Gastrocnemius medialis (tissue), 4 donors: Measurements from ENCODE around the gene TMEM63C. TPM values are rescaled to one million over a fixed set of nuclear protein-coding genes. Genes with fewer than 3 reads are reported as not detected.
"Not testable (repeated sequence)": the region's sequence is repeated elsewhere in the genome, so short reads cannot be mapped to it uniquely, and the experiment has no call there.

Source experiments
- ATAC-seq, 2 donors: fragments of 150-250 bp; one replicate each; pipeline ENCODE4 v1.9.1; 2016
- DNase-seq, 2 donors: peaks; one replicate each; pipeline ENCODE4 v3.0.0-alpha.2; 2019
- H3K27ac ChIP-seq, 4 donors: fragments of 200-600 bp; sonication (generic); 1 replicate in 1 of 4; 2 replicates in 3 of 4; pipeline ENCODE4 v1.5.1; 2016 to 2018; ENCODE audit warnings: mild to moderate bottlenecking in 2 of 4, moderate library complexity in 1 of 4
- H3K27me3 ChIP-seq, 3 donors: fragments of 200-600 bp; sonication (generic) in 2 of 3; 1 replicate in 1 of 3; 2 replicates in 2 of 3; pipeline versions ENCODE4 v1.5.1 to v1.6.0; 2016 to 2019; ENCODE audit warnings: mild to moderate bottlenecking in 1 of 3, moderate library complexity in 1 of 3
- H3K36me3 ChIP-seq, 2 donors: fragments of 200-600 bp; sonication (generic) in 1 of 2; one replicate each; pipeline ENCODE4 v1.5.1; 2017 to 2018
- H3K4me1 ChIP-seq, 2 donors: fragments of 200-600 bp; sonication (generic) in 1 of 2; one replicate each; pipeline ENCODE4 v1.5.1; 2016 to 2017; ENCODE audit warnings: mild to moderate bottlenecking in 2 of 2
- H3K4me3 ChIP-seq, 4 donors: fragments of 200-600 bp; sonication (generic) in 3 of 4; 1 replicate in 1 of 4; 2 replicates in 3 of 4; pipeline ENCODE4 v1.5.1; 2016 to 2019; ENCODE audit warnings: mild to moderate bottlenecking in 2 of 4
- H3K9me3 ChIP-seq, 3 donors: fragments of 200-600 bp; sonication (generic) in 2 of 3; 1 replicate in 1 of 3; 2 replicates in 2 of 3; pipeline ENCODE4 v1.5.1; 2016 to 2019
- POLR2A ChIP-seq, 2 donors: fragments of 450-650 bp; IDR thresholded peaks; one replicate each; pipeline ENCODE4 v1.6.1; 2017; ENCODE audit warnings: antibody characterized with exemption in 2 of 2, mild to moderate bottlenecking in 2 of 2, moderate library complexity in 2 of 2
- in situ Hi-C, 4 donors: fragments of 200-750 bp; cut with MboI; loops; one replicate each; pipeline versions ENCODE4 v1.15.0 to v1.8.0; 2017; ENCODE audit warnings: low sequenced_read_pairs in 4 of 4
- intact Hi-C: fragments of 100-400 bp; cut with DNase I; formaldehyde crosslinking; loops from one replicate; pipeline ENCODE4 v1.15.1; 2023; ENCODE audit warnings: low total_unique reads
- total RNA-seq, 4 donors: library from RNA; depleted of rRNA; stranded (reverse); fragments of >200 nt; gene quantifications; one replicate each; pipeline versions ENCODE4 v1.1.0 to v1.2.3, GENCODE V29; 2016
- TF ChIP-seq, protein P1 (sequence below), 5 experiments: fragments of 450-650 bp in 3 of 5; fragments of 200-600 bp in 2 of 5; sonication (generic) in 2 of 5; IDR thresholded peaks in 4 of 5; conservative IDR thresholded peaks in 1 of 5; 1 replicate in 4 of 5; 2 replicates in 1 of 5; pipeline ENCODE4 v1.5.1; 2016 to 2019; ENCODE audit warnings: antibody characterized with exemption in 5 of 5, mild to moderate bottlenecking in 3 of 5, moderate library complexity in 3 of 5

Gene TMEM63C
- total RNA-seq, 4 donors from 2014 or later: 0.05 TPM; not detected in 2

DNA sequence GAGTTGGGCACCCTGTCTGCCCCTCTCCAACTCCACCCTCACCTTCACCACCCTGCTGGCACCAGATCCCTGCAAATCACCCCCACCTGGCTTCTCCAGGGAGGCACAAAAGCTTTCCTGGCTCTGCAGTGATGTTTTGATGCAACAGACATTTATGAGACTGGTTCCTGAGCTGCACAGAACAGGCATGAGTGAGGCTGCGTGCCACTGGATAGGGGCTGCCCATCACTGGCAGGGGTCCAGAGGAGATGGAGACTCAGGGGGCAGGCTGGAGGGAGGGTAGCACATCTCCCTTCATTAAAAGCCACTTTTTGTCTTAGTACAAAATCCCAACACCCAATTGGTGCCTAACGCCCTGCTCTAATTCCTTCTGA is 22.7 kb upstream of the TMEM63C start:
- ATAC-seq (no peak), DNase-seq (no peak)
- in situ Hi-C loops: no loop called here
- no peaks in the 10 kb centered on the region for H3K9me3 ChIP-seq
- peaks cover 8 to 9% of the 10 kb centered on the region in 2 donors for H3K4me1 ChIP-seq
- TF ChIP-seq, protein P1, sequence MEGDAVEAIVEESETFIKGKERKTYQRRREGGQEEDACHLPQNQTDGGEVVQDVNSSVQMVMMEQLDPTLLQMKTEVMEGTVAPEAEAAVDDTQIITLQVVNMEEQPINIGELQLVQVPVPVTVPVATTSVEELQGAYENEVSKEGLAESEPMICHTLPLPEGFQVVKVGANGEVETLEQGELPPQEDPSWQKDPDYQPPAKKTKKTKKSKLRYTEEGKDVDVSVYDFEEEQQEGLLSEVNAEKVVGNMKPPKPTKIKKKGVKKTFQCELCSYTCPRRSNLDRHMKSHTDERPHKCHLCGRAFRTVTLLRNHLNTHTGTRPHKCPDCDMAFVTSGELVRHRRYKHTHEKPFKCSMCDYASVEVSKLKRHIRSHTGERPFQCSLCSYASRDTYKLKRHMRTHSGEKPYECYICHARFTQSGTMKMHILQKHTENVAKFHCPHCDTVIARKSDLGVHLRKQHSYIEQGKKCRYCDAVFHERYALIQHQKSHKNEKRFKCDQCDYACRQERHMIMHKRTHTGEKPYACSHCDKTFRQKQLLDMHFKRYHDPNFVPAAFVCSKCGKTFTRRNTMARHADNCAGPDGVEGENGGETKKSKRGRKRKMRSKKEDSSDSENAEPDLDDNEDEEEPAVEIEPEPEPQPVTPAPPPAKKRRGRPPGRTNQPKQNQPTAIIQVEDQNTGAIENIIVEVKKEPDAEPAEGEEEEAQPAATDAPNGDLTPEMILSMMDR (IDR thresholded peaks at IDR 0.05 in 4 of 5, conservative IDR thresholded peaks at IDR 0.05 in 1 of 5): no peak
- TF ChIP-seq POLR2A (IDR thresholded peaks at IDR 0.05): no peak
- H3K36me3 ChIP-seq: no peaks in the 10 kb centered on the region
- intact Hi-C loops: no loop called here
- no peak overlapping the region for H3K4me3 ChIP-seq
- H3K27ac ChIP-seq: peak overlapping the region in 1 of 4 donors; percentile 40
- peaks cover 0 to under 1% (median 0%) of the 10 kb centered on the region in 3 donors for H3K27me3 ChIP-seq

DNA sequence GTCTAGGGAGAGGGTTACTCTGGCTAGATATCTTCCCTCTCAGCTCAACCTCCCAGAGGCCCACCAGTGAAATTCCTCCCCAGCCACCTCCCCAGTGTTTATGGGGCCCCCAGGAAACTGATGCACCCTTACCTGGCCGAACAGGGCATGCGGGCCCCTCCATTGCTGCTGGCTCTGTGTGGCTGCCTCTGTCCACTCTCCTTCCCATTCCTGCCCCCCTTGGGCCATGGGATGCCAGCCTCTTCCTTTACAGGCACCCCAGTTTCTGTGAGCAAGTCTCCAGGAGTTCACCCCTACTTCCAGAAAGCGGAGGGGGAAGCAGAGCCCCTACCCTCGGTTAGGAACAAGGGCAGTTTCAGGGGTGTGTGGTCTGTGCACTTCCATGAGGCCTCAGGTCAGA is 20.6 kb upstream of the TMEM63C start:
- in situ Hi-C loops: no loop called here
- no peaks in the 10 kb centered on the region for H3K27me3 ChIP-seq
- intact Hi-C loops: no loop called here

DNA sequence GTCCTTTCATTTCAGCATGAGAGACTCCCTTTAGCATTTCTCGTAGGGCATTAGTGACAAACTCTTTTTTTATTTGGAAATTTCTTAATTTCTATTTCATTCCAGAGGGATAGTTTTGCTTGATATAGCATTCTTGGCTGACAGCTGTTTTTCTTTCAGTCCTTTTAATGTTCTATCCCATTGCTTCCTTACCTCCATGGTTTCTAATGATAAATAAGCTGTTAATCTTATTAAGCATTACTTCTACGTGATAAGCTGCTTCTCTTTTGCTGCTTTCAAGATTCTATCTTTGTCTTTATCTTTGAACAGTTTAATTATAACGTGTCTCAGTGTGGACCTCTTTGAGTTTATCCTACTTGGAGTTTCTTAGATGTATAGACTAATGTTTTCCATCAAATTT is 11.6 kb upstream of the TMEM63C start:
- Histone ChIP-seq H3K27ac (no peak overlapping the region), H3K4me3 (no peak overlapping the region), H3K36me3 (no peaks in the 10 kb centered on the region), H3K9me3 (no peaks in the 10 kb centered on the region), H3K4me1 (no peaks in the 10 kb centered on the region), H3K27me3 (peaks cover 0 to 3% (median 0%) of the 10 kb centered on the region in 3 donors)
- DNase-seq (no peak), ATAC-seq (no peak)
- TF ChIP-seq POLR2A (IDR thresholded peaks at IDR 0.05): no peak
- TF ChIP-seq, protein P1 (IDR thresholded peaks at IDR 0.05 in 4 of 5, conservative IDR thresholded peaks at IDR 0.05 in 1 of 5): no peak
- intact Hi-C loops (no loop called here), in situ Hi-C loops (no loop called here)

More for the DNA sequence above, 20.6 kb upstream of the TMEM63C start:
- TF ChIP-seq POLR2A (IDR thresholded peaks at IDR 0.05): no peak
- TF ChIP-seq, protein P1 (IDR thresholded peaks at IDR 0.05 in 4 of 5, conservative IDR thresholded peaks at IDR 0.05 in 1 of 5): no peak
- Histone ChIP-seq H3K4me3 (no peak overlapping the region), H3K36me3 (no peaks in the 10 kb centered on the region), H3K27ac (no peak overlapping the region), H3K9me3 (no peaks in the 10 kb centered on the region), H3K4me1 (peaks cover 4 to 8% of the 10 kb centered on the region in 2 donors)
- ATAC-seq: no peak
- no peak for DNase-seq

DNA sequence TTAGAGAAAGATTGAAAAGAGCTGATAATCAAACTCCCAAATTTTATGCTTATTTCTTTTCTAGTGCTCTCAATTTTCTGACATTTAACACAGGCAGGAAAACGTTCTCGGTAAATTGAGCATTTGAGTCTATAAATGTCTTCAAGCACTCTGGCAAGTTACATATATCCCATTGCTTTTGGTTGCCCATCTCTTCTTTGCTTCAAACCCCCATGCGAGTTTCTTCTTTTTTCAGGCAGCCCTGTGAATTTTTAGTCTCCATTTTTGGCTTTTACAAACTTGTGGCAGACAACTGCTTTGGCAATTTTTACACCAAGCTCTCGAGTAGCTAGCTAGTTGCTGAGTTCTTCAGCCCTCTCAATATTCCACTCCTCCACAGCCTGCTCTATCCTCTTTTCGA is 8.7 kb upstream of the TMEM63C start:
- no peaks in the 10 kb centered on the region for H3K4me1 ChIP-seq
- H3K36me3 ChIP-seq: no peaks in the 10 kb centered on the region
- intact Hi-C loops: no loop called here
- no peak overlapping the region for H3K27ac ChIP-seq
- no peak overlapping the region for H3K4me3 ChIP-seq
- H3K27me3 ChIP-seq: peaks cover 0 to 3% (median 0%) of the 10 kb centered on the region in 3 donors
- no peaks in the 10 kb centered on the region for H3K9me3 ChIP-seq
- no peak for DNase-seq
- in situ Hi-C loops: no loop called here
- no peak for ATAC-seq
- TF ChIP-seq POLR2A (IDR thresholded peaks at IDR 0.05): no peak
- TF ChIP-seq, protein P1 (IDR thresholded peaks at IDR 0.05 in 4 of 5, conservative IDR thresholded peaks at IDR 0.05 in 1 of 5): no peak

DNA sequence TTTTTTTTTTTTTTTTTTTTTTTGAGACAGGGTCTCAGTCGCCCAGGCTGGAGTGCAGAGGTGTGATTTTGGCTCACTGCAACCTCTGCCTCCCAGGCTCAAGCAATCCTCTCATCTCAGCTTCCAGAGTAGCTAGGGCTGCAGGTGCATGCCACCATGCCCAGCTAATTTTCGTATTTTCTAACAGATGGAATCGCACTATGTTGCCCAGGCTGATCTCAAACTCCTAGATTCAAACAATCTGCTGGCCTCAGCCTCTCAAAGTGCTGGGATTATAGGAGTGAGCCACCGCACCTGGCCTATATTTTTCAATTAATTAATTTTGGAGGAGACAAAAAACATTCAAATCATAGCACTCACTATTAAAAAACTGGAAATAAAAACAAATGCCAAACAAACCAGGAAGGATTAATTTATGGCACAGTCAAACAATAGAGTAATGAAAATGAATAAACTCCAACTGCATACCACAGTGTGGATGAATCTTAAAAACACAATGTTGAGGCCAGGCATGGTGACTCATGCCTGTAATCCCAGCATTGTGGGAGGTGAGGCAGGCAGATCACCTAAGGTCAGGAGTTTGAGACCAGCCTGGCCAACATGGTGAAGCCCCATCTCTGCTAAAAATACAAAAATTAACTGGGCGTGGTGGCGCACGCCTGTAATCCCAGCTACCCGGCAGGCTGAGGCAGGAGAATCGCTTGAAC is 7.5 kb upstream of the TMEM63C start:
- H3K4me3 ChIP-seq, ATAC-seq, H3K27ac ChIP-seq, H3K4me1 ChIP-seq, H3K36me3 ChIP-seq, DNase-seq, H3K9me3 ChIP-seq, H3K27me3 ChIP-seq, in situ Hi-C loops, intact Hi-C loops: not testable (repeated sequence)
